Non-pigmented ciliary epithelial cell (primary cell): Measurements from ENCODE around the gene ZFP36L1.
"Not testable (repeated sequence)": the region's sequence is repeated elsewhere in the genome, so short reads cannot be mapped to it uniquely, and the experiment has no call there.

Experiments used
- DNase-seq: peaks from one replicate; pipeline ENCODE4 v3.0.0-alpha.2; 2010; ENCODE audit warnings: low read depth

Gene ZFP36L1

GRCh38 chr14:68784226-68784910 lies 8.5 kb downstream of the ZFP36L1 start:
- DNase-seq, result no peak

DNA sequence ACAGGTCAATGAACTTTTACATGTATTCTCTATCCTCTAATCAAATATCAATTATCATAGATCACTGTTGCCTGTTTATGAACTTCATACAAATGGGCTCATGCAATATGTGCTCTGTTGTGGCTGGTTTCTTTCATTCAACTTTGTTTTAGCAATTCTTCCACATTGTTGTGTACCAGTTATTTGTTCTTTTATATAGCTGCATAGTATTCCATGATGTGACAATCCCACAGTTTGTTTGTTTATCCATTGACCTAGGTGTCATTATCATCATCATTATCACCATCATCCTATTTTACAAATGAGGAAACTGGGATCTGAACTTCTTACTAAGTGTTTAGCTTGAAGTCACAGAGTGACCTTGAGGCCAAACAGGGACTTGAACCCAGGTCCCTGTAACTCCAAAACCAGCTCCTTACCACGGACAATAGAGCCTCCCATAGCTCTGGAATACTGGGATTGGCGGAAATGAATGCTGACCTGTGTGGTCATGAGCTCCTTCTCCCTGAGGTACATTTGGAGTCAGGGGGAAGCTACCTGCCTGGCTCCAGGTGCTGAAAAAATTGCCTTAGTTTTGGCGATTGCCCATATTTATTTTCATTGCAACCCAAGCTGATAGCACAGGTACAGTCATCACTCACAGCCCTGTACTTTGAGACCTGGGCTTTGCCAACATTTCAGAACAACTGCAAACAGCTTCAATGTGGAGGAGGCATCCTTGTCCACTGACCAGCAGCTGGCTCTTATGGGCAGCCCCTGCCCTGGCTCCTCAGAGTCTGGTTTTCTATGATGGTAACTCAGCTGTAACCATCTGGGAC lies 9.2 kb downstream of the ZFP36L1 start:
- DNase-seq, result no peak

- DNase-seq, result no peak
Observed at GRCh38 chr14:68782091-68782981, 10.5 kb downstream of the ZFP36L1 start.

GRCh38 chr14:68781161-68782021 lies 11.5 kb downstream of the ZFP36L1 start:
- no peak for DNase-seq

DNA sequence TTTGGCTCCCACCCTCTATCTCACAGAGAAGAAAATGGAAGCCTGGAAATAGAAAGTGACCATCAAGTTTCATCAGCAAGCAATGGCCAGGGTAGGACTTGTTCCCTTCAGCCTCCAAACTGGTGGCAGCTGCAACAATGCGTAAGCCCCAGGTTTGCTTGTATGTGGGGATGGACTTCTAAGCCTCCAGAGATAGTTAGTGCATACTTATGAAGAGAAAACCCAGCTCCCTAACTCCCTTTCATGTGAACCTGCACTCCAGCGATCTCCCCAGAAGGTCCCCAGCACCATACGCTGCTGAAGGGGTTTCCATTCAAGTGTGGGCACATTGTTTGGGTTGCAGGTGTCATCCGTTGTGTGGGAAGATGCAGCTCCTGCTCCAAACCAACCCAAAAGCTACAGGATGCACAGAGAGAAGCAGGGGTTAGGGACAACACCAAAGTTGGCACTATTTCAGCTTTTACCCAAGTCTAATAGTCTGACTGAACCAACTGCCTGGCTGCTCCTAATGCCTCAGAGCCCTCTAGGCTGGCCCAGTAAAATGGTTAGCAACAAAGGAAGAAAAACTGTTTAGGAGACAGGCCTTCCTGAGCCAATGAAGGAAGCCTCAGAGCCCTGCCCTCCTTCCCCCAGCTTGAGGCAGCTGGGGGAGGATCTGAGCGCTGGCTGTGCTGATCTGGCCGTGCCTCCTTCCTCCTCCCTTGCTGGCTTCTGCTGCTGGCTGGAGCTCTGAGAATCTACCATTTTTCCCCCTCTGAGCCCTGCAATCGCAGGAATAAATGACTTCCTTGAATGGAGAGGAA lies 12.3 kb downstream of the ZFP36L1 start:
- no peak for DNase-seq

- no peak for DNase-seq
Observed at GRCh38 chr14:68779761-68780323, 13.0 kb downstream of the ZFP36L1 start.

- DNase-seq, result no peak
Observed at GRCh38 chr14:68777644-68778043, 15.2 kb downstream of the ZFP36L1 start.

GRCh38 chr14:68775614-68776126 lies 17.2 kb downstream of the ZFP36L1 start:
- DNase-seq, result no peak

DNA sequence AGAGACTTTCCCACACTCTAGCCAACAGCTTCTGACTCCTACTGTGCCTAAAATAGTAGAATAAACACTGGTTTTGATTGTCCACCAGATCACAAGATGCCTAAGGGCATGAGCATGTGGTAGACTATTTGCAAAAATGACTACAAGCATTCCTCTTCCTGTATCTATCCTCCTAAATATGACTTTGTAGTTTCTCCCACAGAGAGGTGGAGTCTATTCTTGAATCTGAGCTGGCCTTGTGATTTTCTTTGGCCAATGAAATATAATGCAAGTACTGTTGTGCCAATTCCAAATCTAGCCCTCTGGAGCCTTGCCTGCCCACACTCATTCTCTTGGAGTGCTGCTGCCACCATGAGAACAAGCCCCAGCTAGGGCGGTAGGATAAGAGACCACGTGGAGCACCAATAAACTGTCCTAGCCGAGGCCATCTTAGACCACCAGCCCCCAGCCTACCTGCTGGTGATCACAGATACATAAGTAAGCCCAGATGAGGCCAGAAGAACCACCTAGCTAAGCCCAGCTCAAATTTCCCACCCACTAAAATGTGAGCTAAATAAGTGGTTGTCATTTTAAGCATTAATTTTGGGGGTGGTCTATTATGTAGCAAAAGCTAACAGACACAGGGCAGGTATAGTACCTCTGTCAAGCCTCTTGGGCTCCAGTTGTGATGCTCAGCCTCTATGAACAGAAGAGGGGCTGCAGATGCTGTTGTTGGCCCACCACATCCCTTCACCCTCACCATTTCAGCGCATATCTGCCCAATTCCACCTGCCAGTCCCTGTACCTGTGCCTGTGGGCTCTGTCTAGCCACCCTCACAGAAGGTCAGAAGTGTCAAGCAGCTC lies 17.9 kb downstream of the ZFP36L1 start:
- no peak for DNase-seq

- no peak for DNase-seq
Observed at GRCh38 chr14:68772761-68773381, 20.0 kb downstream of the ZFP36L1 start.

DNA sequence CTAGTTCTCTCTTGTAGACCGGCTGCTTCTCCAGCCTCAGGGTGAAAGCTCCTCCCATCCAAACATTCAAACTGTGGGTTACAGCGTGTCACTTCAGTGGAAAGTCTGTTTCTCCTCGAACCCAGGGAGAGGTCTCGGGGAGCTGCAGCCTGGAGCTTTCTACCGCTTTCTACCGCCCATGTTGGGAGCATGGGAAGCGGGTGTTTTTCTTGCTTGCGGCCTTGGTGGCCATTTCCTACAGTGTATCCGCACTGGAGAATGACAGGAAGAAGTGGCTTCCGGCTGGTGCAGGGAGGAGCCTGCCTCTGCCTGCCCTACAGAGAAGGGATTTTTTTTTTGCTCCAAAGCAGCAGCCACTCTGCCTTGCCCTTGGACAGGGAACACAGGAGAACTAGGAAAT lies 21.2 kb downstream of the ZFP36L1 start:
- no peak for DNase-seq

DNA sequence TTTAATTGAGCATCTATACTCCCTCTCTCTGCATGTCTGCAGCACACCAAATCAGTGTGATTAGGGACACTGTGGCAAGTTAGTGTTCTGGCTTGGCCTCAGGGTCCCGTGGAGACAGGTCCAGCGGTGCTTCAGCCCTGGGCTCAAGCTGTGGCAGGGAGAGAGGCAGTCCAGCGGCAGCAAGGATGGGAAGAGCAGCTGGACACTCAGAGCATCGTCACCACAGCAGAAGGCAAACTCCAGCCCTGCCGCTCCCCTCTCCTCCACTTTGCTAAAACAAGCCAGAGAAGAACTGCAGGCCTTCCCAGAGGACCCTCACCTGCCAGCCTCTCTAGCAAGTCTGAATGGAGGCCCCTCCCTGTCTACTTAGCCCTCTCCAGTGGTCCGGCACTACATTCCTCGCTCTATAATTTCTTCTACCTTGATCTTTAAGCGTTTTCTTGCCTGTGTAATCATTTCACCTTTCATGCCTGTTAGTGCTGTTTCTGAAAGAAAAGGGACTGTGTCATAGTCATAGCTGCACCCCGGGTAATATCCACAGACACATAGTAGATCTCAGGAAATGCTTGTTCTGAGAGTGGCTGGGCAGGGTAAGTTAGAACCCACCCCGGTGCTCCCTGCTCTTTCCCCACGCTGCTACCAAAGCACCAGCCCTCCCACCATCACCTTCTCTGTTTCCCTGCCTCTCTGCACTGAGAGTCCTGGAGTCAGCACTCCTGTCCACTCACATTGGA lies 22.1 kb downstream of the ZFP36L1 start:
- no peak for DNase-seq

GRCh38 chr14:68770051-68770450 lies 22.8 kb downstream of the ZFP36L1 start:
- no peak for DNase-seq

DNA sequence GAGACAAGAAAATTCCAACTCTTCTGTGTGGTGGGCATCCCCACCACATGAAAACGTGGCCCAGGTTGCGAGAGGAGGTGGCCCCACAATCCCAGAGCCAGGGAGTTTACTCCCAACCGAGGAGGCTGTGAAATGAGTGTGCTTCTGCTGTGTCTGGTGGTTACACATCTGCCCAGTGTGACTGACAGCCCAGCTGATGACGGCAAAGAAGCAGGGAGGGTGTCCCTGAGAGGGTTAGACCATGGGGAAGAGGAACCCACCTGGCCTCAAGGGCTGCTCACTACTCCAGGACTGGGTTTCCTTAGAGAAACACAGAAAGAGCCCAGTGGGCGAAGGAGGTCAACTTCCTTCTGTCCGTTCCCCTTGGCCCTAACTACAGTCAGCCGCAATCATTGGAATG lies 24.6 kb downstream of the ZFP36L1 start:
- no peak for DNase-seq

GRCh38 chr14:68767248-68767645 lies 25.6 kb downstream of the ZFP36L1 start:
- no peak for DNase-seq

DNA sequence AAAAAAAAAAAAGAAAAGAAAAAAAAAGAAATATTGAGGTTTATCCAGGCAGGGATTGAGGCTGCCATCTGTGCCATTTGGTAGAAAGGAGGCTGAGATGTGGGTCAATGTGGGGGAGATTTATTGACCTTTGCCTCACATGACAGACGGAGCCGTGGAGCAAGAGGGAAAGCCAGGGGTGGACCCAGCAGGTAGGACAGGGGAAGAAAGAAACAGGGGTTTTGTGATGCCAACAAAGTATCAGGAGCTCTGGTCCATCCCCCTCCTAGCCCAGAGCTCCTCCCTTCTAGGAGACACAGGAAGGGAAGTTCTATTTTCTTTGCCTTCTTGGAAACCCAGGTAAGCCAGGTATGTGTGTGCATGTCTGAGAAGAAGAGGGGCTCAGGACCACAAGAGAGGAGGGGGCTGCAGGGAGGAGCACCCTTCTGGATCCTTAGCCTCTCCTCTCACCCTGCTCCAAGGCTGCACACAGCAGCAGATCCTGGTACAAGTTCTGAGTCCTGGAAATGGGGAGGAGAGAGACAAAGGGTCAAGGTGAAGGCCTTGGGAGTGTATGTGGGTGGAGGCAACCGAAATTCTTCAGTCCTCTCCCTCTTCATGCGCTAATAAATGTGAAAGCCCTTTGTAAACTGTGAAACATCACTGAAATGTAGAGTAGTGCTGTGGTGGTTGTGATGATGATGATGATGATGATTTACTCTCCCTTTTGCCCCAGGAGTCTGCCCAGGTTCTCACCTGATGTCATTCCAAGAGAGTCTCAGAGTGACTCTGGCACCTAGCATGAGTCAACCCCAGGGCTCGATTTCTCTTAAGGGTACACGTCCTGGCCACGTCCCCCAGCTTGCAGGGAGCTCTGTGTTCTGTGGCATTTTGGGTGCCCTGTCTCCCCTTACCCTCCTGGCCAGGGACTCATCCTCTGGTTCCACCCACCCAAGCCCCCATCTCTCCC lies 26.3 kb downstream of the ZFP36L1 start:
- no peak for DNase-seq

- not testable (repeated sequence) for DNase-seq
Observed at GRCh38 chr14:68763843-68764242, 29.0 kb downstream of the ZFP36L1 start.
